ENCODE measurements around the gene TMEM120B.

GRCh38 chr12:121823101-121823726 lies 110.7 kb downstream of the TMEM120B start:
- TF ChIP-seq POLR2A (IDR thresholded peaks at IDR 0.05), result no peak
- TF ChIP-seq CTCF (IDR thresholded peaks at IDR 0.05), result no peak
- TF ChIP-seq POLR2AphosphoS5 (IDR thresholded peaks at IDR 0.05; ENCODE audit: insufficient read depth in 1 of 2, low read depth in 1 of 2), result no peak
